Panc1 (cell line): ENCODE results near the gene GRK3. TPM values are rescaled to one million over a fixed set of nuclear protein-coding genes. Genes with fewer than 3 reads are reported as not detected.

Experiments
- ATAC-seq: fragments of 200-7000 bp; cut with Tn5 transposase; 2 replicates; pipeline ENCODE4 v1.9.1; 2020; ENCODE audit warnings: mild to moderate bottlenecking, moderate library complexity
- BruUV-seq: library from RNA; stranded (reverse); fragments of 400-500 nt; replicated peaks from 2 replicates; lab custom pipeline; 2021; lab: Mats Ljungman, UMichigan
- CTCF ChIA-PET: fragments of 300-600 bp; sonication (Branson Sonifier 250); formaldehyde crosslinking; loops from one replicate; lab custom pipeline; 2022; ENCODE audit warnings: antibody characterized with exemption; lab: Charles Lee
- POLR2A ChIA-PET: fragments of 300-600 bp; sonication (Branson Sonifier 250); formaldehyde crosslinking; loops from one replicate; lab custom pipeline; 2022; ENCODE audit warnings: antibody characterized with exemption; lab: Charles Lee
- DNase-seq: peaks from one replicate; pipeline ENCODE4 v3.0.0-alpha.2; 2010; ENCODE audit warnings: low read depth, low spot score
- H3K27ac ChIP-seq: 2 replicates; pipeline ENCODE4 v1.5.1; 2011; ENCODE audit warnings: mild to moderate bottlenecking, low read length, inconsistent platforms
- H3K27me3 ChIP-seq: fragments of 200-500 bp; sonication (Bioruptor generic); 2 replicates; pipeline ENCODE4 v1.6.0; 2014; ENCODE audit warnings: low read length, inconsistent platforms; ENCODE audit not compliant: control insufficient read depth, insufficient read depth
- H3K36me3 ChIP-seq: fragments of 200-500 bp; sonication (Bioruptor generic); 2 replicates; pipeline ENCODE4 v1.5.1; 2014; ENCODE audit warnings: inconsistent platforms, mild to moderate bottlenecking, low read length, moderate library complexity; ENCODE audit not compliant: control insufficient read depth, insufficient read depth
- H3K4me1 ChIP-seq: 2 replicates; pipeline ENCODE4 v1.5.1; 2011; ENCODE audit warnings: inconsistent platforms, mild to moderate bottlenecking, low read length, moderate library complexity; ENCODE audit not compliant: control insufficient read depth, insufficient read depth
- H3K4me3 ChIP-seq, 2 experiments: 2 replicates each; pipeline ENCODE4 v1.5.1; 2011 to 2012; ENCODE audit warnings: low read depth in 2 of 2, low read length in 2 of 2, mild to moderate bottlenecking in 2 of 2, inconsistent platforms in 1 of 2, moderate library complexity in 1 of 2
- H3K9me3 ChIP-seq: fragments of 200-500 bp; sonication (Bioruptor generic); 2 replicates; pipeline ENCODE4 v1.5.1; 2014; ENCODE audit warnings: low read depth, mild to moderate bottlenecking, inconsistent platforms, low read length, moderate library complexity; ENCODE audit not compliant: control insufficient read depth, insufficient read depth
- POLR2AphosphoS5 ChIP-seq: IDR thresholded peaks from 2 replicates; pipeline ENCODE4 v1.6.1; 2012; ENCODE audit warnings: mild to moderate bottlenecking, low read depth, low read length, moderate library complexity
- SIN3A ChIP-seq: IDR thresholded peaks from 2 replicates; pipeline ENCODE4 v1.6.1; 2012; ENCODE audit warnings: low read depth, mild to moderate bottlenecking, low read length, moderate library complexity, borderline replicate concordance; ENCODE audit not compliant: insufficient read depth
- TCF7L2 ChIP-seq: IDR thresholded peaks from 2 replicates; pipeline ENCODE4 v1.6.1; 2011; ENCODE audit warnings: mild to moderate bottlenecking, low read depth, low read length, inconsistent platforms
- in situ Hi-C: cut with HindIII; loops from 2 replicates; pipeline ENCODE4 v1.10.0; 2016; ENCODE audit warnings: low sequenced_read_pairs, low pct_unique_long_range_greater_than_20kb
- intact Hi-C: fragments of 100-400 bp; cut with micrococcal nuclease; formaldehyde crosslinking; loops from one replicate; pipeline ENCODE4 v1.10.0; 2022; ENCODE audit not compliant: unreplicated experiment
- total RNA-seq: library from RNA; stranded (reverse); gene quantifications from one replicate; pipeline ENCODE4 v1.2.1, GENCODE V29; 2021; ENCODE audit not compliant: unreplicated experiment
- TF ChIP-seq, protein P1 (sequence below), 2 experiments: IDR thresholded peaks; 2 replicates each; pipeline ENCODE4 v1.6.1; 2011 to 2012; ENCODE audit warnings: low read depth in 2 of 2, control low read depth in 1 of 2, low read length in 1 of 2, mild to moderate bottlenecking in 1 of 2, moderate library complexity in 1 of 2; ENCODE audit not compliant: insufficient read depth in 1 of 2
- TF ChIP-seq, protein P2 (sequence below): fragments of 450-650 bp; IDR thresholded peaks from 2 replicates; pipeline ENCODE4 v1.5.1; 2017; ENCODE audit warnings: mild to moderate bottlenecking

Gene GRK3
- total RNA-seq, 1 experiment from 2014 or later: 12.0 TPM

DNA sequence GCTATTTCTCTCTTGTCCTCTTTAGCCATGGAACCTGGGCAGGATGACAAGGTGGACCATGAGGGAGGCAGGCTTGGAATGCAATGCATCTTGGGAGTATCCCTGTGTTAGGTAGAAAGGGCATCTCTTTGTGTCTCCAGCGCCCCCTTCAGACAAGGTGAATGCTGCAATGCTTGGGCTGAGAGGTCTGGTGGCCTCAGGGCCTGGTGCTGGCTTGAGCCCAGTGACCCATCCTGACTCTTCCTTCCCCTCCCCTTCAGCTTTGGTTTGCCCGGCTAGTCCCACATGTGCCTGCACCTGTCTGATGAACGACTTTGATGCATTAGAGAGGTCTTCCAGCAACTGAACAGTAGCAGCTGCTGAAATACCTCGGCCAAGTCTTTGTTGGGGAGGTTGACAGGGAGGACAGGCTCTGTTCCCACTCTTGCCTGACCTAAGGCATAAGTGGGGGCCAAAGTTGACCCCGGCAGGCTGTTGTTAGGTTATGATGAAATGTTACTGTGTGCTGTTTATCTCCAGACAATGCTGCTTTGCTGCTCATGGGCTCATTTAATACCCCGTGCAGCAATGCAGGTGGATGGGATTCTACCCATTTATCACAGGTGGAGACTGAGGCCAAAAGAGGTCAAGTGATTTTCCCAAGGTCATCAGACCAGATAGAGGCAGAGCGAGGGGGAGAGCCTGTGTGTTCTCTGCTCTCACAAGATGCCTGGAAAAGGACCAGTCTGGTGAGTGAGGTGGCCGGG, 200.0 kb downstream of the GRK3 start:
- ChIA-PET CTCF (no interaction called here), POLR2A (no interaction called here)
- Histone ChIP-seq H3K27ac (no peak overlapping the region), H3K27me3 (no peaks in the 10 kb centered on the region), H3K36me3 (no peaks in the 10 kb centered on the region), H3K4me1 (no peaks in the 10 kb centered on the region), H3K4me3 (no peak overlapping the region), H3K9me3 (no peaks in the 10 kb centered on the region)
- no TSS peak for BruUV-seq
- ATAC-seq (no peak), DNase-seq (no peak)
- TF ChIP-seq POLR2AphosphoS5 (no peak), SIN3A (no peak), TCF7L2 (no peak)
- TF ChIP-seq, protein P1, sequence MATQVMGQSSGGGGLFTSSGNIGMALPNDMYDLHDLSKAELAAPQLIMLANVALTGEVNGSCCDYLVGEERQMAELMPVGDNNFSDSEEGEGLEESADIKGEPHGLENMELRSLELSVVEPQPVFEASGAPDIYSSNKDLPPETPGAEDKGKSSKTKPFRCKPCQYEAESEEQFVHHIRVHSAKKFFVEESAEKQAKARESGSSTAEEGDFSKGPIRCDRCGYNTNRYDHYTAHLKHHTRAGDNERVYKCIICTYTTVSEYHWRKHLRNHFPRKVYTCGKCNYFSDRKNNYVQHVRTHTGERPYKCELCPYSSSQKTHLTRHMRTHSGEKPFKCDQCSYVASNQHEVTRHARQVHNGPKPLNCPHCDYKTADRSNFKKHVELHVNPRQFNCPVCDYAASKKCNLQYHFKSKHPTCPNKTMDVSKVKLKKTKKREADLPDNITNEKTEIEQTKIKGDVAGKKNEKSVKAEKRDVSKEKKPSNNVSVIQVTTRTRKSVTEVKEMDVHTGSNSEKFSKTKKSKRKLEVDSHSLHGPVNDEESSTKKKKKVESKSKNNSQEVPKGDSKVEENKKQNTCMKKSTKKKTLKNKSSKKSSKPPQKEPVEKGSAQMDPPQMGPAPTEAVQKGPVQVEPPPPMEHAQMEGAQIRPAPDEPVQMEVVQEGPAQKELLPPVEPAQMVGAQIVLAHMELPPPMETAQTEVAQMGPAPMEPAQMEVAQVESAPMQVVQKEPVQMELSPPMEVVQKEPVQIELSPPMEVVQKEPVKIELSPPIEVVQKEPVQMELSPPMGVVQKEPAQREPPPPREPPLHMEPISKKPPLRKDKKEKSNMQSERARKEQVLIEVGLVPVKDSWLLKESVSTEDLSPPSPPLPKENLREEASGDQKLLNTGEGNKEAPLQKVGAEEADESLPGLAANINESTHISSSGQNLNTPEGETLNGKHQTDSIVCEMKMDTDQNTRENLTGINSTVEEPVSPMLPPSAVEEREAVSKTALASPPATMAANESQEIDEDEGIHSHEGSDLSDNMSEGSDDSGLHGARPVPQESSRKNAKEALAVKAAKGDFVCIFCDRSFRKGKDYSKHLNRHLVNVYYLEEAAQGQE (IDR thresholded peaks at IDR 0.05; ENCODE audit: insufficient read depth in 1 of 2, low read depth in 2 of 2, low read length in 1 of 2): no peak
- TF ChIP-seq, protein P2, sequence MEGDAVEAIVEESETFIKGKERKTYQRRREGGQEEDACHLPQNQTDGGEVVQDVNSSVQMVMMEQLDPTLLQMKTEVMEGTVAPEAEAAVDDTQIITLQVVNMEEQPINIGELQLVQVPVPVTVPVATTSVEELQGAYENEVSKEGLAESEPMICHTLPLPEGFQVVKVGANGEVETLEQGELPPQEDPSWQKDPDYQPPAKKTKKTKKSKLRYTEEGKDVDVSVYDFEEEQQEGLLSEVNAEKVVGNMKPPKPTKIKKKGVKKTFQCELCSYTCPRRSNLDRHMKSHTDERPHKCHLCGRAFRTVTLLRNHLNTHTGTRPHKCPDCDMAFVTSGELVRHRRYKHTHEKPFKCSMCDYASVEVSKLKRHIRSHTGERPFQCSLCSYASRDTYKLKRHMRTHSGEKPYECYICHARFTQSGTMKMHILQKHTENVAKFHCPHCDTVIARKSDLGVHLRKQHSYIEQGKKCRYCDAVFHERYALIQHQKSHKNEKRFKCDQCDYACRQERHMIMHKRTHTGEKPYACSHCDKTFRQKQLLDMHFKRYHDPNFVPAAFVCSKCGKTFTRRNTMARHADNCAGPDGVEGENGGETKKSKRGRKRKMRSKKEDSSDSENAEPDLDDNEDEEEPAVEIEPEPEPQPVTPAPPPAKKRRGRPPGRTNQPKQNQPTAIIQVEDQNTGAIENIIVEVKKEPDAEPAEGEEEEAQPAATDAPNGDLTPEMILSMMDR: no peak
- in situ Hi-C loops: no loop called here
- intact Hi-C loops: no loop called here

DNA sequence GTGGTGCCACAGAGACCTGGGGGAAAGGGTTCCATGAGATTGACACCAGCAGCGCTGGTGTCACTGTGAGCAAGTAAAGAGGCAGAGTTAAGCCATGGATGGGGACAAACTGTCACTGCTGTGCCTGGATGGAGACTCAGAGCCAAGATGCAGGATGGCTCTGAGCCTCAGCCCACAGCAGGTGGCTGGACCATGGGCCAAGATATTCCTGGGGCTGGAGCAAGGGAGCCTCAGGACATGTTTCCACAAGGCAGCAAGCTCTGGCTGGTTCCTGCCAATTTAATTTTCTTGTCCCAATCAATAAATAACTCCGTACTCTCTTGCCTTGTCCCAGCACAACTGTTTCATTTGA, 200.5 kb downstream of the GRK3 start:
- BruUV-seq: no TSS peak
- H3K27me3 ChIP-seq: no peaks in the 10 kb centered on the region
- ChIA-PET CTCF (no interaction called here), POLR2A (no interaction called here)
- intact Hi-C loops (no loop called here), in situ Hi-C loops (no loop called here)
- ATAC-seq (no peak), DNase-seq (no peak)
- H3K36me3 ChIP-seq: no peaks in the 10 kb centered on the region
- no peaks in the 10 kb centered on the region for H3K9me3 ChIP-seq
- no peak overlapping the region for H3K27ac ChIP-seq
- no peaks in the 10 kb centered on the region for H3K4me1 ChIP-seq
- H3K4me3 ChIP-seq: no peak overlapping the region
- TF ChIP-seq, protein P2: no peak
- TF ChIP-seq POLR2AphosphoS5: no peak
